ENCODE measurements around the gene EPS8L2. TPM values are rescaled to one million over a fixed set of nuclear protein-coding genes. Genes with fewer than 3 reads are reported as not detected.
A peak's percentile ranks its signal among the peaks of the same experiment; 100 is the strongest.

The EPS8L2 gene
- total and polyA plus RNA-seq, 2 of the 8 experiments (the other 6 are each of a cell fraction or from before 2014, with no cell fraction given) = 38.5 to 57.0 TPM

GRCh38 chr11:720642-721246, 14.7 kb downstream of the EPS8L2 start (continued):
- TF ChIP-seq TAF7 (optimal IDR thresholded peaks at IDR 0.05; ENCODE audit: borderline replicate concordance, low read depth, low read length) (peak; percentile 19), EP300 (IDR thresholded peaks at IDR 0.05; ENCODE audit: borderline replicate concordance in 1 of 2, low read depth in 2 of 2, low read length in 2 of 2) (0 out of 3 replicates have a peak, but pooled peaks of 1 of the 2 experiments have one; percentile 18), BACH1 (IDR thresholded peaks at IDR 0.05; ENCODE audit: low read length) (no peak), RNF2 (IDR thresholded peaks at IDR 0.05; ENCODE audit: borderline replicate concordance, low read depth, low read length, missing control alignments, poor library complexity, severe bottlenecking) (no peak), YY1 (IDR thresholded peaks at IDR 0.05; ENCODE audit: low read depth, low read length) (no peak), USF2 (IDR thresholded peaks at IDR 0.05; ENCODE audit: low read length) (0 out of 2 replicates have a peak, but pooled peaks have one; percentile 8), RAD21 (IDR thresholded peaks at IDR 0.05 in 1 of 2, conservative IDR thresholded peaks at IDR 0.05 in 1 of 2; ENCODE audit: low read depth in 2 of 2, low read length in 2 of 2) (peak in 1 of 2 experiments; percentile 40; a peak in 1 of 4 replicates), RBBP5 (IDR thresholded peaks at IDR 0.05; ENCODE audit: borderline replicate concordance, low read depth, low read length) (0 out of 2 replicates have a peak, but pooled peaks have one; percentile 12), MAX (IDR thresholded peaks at IDR 0.05) (peak; percentile 85), POLR2AphosphoS5 (IDR thresholded peaks at IDR 0.05; ENCODE audit: low read depth, low read length) (peak; percentile 42; the same call in 1 of the 2 replicates)
- TF ChIP-seq, protein P1, sequence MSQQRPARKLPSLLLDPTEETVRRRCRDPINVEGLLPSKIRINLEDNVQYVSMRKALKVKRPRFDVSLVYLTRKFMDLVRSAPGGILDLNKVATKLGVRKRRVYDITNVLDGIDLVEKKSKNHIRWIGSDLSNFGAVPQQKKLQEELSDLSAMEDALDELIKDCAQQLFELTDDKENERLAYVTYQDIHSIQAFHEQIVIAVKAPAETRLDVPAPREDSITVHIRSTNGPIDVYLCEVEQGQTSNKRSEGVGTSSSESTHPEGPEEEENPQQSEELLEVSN (IDR thresholded peaks at IDR 0.05) = peak; percentile 68

All from H1 (cell line).